Measurements from ENCODE around the gene WDR27. TPM values are rescaled to one million over a fixed set of nuclear protein-coding genes. Genes with fewer than 3 reads are reported as not detected.

WDR27 gene
- total RNA-seq, 1 donor from 2014 or later, result 59.0 TPM

- Mint-ChIP-seq H3K36me3 (ENCODE audit: low read depth, unreplicated experiment) (peaks cover 17% of the 10 kb centered on the region), H3K27ac (ENCODE audit: unreplicated experiment) (no peak overlapping the region), H3K4me1 (ENCODE audit: unreplicated experiment) (no peaks in the 10 kb centered on the region), H3K9me3 (ENCODE audit: unreplicated experiment) (peaks cover 16% of the 10 kb centered on the region), H3K4me3 (ENCODE audit: unreplicated experiment) (no peak overlapping the region), H3K27me3 (ENCODE audit: unreplicated experiment) (no peaks in the 10 kb centered on the region)
- DNase-seq (ENCODE audit: low spot score), result no peak
- TF ChIP-seq CTCF (IDR thresholded peaks at IDR 0.05; ENCODE audit: unreplicated experiment), result no peak
Measured at GRCh38 chr6:169409742-169410312, 292.0 kb downstream of the WDR27 start.

- Mint-ChIP-seq H3K4me1 (ENCODE audit: unreplicated experiment) (no peaks in the 10 kb centered on the region), H3K27me3 (ENCODE audit: unreplicated experiment) (no peaks in the 10 kb centered on the region), H3K4me3 (ENCODE audit: unreplicated experiment) (no peak overlapping the region), H3K9me3 (ENCODE audit: unreplicated experiment) (peaks cover 10% of the 10 kb centered on the region), H3K36me3 (ENCODE audit: low read depth, unreplicated experiment) (peaks cover 17% of the 10 kb centered on the region), H3K27ac (ENCODE audit: unreplicated experiment) (no peak overlapping the region)
- TF ChIP-seq CTCF (IDR thresholded peaks at IDR 0.05; ENCODE audit: unreplicated experiment), result no peak
- no peak for DNase-seq (ENCODE audit: low spot score)
Measured at GRCh38 chr6:169407325-169407724, 294.5 kb downstream of the WDR27 start.

Other genes starting within 250 kb of the WDR27 start
- gene C6orf120, start 97 bp upstream of the WDR27 start, total RNA-seq (ENCODE audit: unreplicated experiment), result 34.2 TPM
- 33.6 TPM for gene PHF10, start 22.5 kb upstream of the WDR27 start, total RNA-seq (ENCODE audit: unreplicated experiment)
- gene DYNLT2, start 49.5 kb upstream of the WDR27 start, total RNA-seq (ENCODE audit: unreplicated experiment), result 0.62 TPM
- 24.8 TPM for gene ERMARD, start 49.6 kb upstream of the WDR27 start, total RNA-seq (ENCODE audit: unreplicated experiment)